NCI-H1436 treated with DMSO at 0.1 percent for 48 hours (cell line): ENCODE results near the gene APPL2.

Experiments used
- DNase-seq: peaks from one replicate; lab custom pipeline; 2025; lab: John Stamatoyannopoulos, UW

The APPL2 gene

GRCh38 chr12:105222726-105223351 lies 13.1 kb downstream of the APPL2 start:
- no peak for DNase-seq

DNA sequence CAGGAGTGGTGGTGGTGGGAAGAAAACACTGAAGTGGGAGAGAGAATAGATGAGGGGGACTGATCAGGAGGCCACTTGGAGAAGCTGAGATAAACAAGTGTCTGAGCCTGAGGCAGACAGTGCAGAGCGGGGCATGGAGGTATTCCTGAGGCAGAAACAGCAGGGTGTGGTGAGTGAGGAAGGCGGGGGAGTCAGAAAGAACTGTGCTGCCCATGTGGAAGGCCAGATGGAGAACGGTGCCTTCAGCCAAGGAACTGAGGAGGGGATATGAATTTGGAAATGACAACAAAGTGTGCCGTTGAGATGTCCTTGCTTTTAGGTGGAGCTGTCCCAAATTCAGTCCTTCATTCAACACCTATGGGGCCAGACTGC lies 13.7 kb downstream of the APPL2 start:
- DNase-seq = no peak

- no peak for DNase-seq
These were observed 14.2 kb downstream of the APPL2 start for GRCh38 chr12:105221583-105222283.

- DNase-seq = no peak
These were observed 15.1 kb downstream of the APPL2 start for GRCh38 chr12:105220929-105221290.

GRCh38 chr12:105220150-105220928 lies 15.6 kb downstream of the APPL2 start:
- DNase-seq = no peak

DNA sequence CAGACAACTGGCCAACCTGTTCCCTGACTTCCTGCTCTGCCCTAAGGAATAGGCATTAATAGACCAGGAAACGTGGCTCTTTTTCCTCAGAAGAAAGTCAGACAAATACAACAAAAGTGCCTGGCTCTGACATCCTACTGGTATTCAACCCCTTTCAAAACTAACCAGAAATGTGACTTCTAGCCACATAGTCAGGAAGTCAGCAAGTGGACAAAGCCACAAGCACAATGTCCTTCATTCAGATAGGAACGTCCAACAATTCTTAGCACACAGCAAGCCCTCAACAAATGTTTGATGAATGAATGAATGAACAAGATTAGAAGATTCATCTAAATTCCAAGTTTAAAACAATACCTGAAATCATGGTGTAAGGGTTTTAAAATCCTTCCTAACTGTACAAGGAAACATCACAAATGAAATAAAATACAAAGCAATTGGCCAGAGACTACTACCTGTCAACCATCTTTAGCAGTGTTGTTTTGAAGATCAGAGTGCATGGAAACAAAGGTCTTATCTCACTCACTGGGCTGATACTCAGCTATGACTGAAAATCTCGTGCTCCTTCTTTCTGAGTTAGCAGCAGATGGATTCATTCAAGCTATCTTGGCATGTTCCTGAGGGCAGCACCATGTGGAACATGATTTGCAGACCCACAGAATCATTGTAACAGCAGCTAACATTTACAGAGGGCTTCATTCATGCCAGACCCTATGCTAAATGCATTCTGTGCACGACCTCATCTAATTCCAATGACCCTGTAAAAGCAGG lies 16.5 kb downstream of the APPL2 start:
- no peak for DNase-seq

- DNase-seq = no peak
These were observed 17.5 kb downstream of the APPL2 start for GRCh38 chr12:105218434-105218833.

DNA sequence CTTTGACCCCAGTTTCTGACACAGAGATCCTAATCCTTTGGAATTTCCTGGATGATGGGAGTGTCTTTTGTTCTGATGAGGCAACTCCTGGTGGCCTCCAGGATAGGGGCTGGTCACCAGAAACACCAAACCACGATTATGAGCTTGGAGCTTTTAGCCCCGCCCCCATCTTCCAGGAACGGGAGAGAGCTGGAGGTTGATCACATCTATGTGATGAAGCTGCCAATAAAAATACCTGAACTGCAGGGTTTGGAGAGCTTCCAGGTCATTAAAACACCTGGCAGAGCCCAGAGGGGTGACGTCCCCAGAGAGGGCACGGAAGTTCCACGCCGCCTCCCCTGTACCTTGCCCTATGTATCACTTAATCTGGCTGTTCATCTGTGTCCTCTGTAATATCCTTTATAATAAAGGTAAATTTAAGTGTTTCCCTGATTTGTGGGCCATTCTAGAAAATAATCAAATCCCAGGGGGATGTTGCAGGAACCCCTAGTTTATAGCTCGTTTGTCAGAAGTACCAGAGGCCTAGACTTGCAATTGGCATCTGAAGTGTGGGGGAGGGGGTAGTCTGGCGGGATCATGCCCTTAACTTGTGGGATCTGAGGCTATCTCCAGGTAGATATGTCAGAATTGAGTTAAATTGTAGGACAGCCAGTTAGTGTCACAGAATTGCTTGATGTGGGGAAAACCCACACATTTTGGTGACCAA lies 21.2 kb downstream of the APPL2 start:
- DNase-seq = no peak

DNA sequence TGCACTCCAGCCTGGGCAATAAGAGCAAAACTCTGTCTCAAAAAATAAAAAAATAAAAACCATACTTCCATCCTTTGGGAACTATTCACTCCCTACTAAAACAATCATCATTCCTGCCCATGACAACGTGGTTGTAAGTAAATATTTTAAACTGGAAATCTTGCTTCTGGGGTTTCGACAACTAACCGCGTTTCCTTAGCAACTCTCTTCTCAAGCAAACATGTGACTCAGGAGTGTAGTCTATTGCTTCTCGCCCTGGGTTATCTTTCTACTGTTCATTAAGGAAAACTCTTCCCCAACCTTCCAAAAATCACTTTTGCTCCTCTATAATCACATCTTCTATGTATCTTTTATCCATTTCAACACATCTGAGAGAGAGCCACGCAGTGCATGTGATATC lies 21.8 kb downstream of the APPL2 start:
- no peak for DNase-seq

GRCh38 chr12:105212438-105212837 lies 23.5 kb downstream of the APPL2 start:
- no peak for DNase-seq

GRCh38 chr12:105209091-105209490 lies 26.9 kb downstream of the APPL2 start:
- DNase-seq = no peak

DNA sequence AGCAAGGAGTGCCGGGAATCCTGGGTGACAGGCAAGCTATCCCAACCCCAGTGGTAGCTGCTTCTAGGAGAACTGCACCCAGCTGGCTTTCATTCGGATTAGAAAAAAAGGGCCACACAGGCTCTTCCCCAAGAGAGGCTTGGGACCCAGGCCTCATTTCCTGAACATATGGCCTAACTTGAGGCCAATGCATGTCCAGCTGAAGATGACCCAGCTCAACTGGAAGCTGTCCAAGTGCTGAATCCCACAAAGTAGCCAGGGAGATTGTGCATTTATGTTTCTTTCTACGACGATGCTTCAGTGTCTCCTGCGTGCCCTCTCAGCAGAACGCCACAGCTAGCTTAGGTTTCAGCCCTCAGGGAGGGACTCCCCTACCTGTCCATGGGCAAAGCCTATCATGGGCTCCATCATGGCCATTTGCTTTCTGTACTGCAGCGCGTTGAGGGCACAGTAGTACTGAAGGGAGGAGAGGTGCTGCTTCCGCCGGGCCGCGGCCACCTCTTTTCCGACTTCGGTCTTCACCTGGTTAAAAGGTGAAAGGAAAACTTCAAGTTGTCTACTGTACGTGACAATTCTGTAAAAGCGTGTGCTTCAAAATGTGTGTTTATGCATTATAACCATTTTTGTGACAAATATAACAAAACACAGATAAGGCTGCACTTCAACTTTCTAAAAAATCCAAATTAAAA lies 29.1 kb downstream of the APPL2 start:
- no peak for DNase-seq

DNA sequence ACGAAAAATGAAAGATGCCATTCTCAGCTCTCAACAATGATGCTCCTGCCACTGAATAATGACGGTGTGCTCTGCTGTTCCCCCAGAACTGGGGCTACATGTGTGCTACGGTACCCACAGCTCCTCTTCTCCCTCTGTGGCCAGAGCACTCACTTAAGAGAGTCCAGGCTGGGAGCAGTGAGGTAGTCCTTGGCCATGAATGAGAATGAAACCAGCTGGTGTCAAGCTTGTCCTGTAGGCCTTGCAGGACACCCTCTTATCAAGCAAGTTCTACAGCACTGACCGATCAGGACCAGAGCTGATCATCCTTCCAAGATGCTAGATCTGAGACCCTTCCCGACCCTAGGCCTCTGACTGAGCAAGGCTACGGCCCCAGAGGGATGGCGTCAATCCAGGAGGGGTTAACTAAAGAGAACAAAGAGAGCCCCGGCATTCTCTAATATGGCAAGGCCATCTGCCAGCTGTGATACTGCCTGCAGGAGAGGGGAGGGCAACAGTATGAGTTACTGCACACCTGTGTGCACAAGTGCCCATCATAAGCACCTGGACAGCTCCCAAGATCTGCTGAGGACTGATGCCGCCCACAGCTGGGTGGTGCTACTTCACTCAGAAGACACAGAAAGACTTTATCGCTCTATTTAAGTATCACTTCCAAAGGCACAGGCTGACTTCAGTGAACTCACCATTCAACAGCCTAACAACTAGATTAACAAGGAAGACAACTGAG lies 30.5 kb downstream of the APPL2 start:
- no peak for DNase-seq

- DNase-seq = no peak
These were observed 31.1 kb downstream of the APPL2 start for GRCh38 chr12:105204916-105205315.

GRCh38 chr12:105204127-105204526 lies 31.8 kb downstream of the APPL2 start:
- DNase-seq = no peak

GRCh38 chr12:105202202-105202601 lies 33.8 kb downstream of the APPL2 start:
- no peak for DNase-seq

DNA sequence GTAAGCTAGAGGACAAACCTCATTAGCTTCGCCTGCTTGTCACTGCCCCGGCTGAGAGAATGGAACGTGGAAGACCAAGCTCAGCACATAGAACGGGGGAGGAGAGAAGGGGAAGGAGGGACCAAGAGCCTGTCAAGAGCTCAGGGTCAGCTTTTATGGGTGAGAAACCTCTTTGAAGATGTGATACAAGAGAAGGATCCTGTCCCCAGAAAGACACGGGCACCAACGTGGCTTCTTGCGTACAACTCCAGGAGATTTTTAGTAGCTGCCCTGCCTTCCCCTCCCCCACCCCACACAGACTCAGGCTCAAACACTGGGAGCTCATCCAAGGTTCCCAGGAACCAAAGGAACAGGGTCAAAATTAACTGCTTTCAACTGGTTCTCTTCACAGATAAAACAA lies 34.7 kb downstream of the APPL2 start:
- DNase-seq = no peak

GRCh38 chr12:105200385-105200784 lies 35.6 kb downstream of the APPL2 start:
- no peak for DNase-seq

DNA sequence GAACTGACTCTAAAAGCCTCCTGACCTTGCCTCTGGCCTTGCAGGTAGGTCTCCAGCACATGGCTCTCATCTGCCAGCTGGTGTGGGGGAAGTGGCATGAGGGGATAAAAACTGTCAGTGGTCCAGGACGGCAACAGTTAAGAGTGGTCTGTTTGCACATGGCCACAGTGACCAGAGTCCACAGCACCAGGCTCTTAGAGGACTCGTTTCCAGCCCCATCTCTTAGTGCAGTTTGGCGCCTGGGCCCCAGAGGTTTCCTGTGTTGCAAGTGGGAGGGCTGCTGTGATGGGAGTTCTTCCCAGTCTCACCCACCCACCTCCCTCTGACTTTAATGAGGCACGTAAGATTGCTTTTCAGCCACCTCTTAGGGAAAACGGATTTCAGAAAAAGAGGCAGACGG lies 37.0 kb downstream of the APPL2 start:
- no peak for DNase-seq

GRCh38 chr12:105196090-105196489 lies 39.9 kb downstream of the APPL2 start:
- no peak for DNase-seq

GRCh38 chr12:105194947-105195346 lies 41.0 kb downstream of the APPL2 start:
- DNase-seq = no peak
